Epidermal melanocyte (primary cell): ENCODE results near the gene ADGRG3.

ENCODE experiments used
- DNase-seq: peaks from one replicate; pipeline ENCODE4 v3.0.0; 2011; ENCODE audit warnings: low spot score; ENCODE audit not compliant: insufficient read length

Gene ADGRG3

DNA sequence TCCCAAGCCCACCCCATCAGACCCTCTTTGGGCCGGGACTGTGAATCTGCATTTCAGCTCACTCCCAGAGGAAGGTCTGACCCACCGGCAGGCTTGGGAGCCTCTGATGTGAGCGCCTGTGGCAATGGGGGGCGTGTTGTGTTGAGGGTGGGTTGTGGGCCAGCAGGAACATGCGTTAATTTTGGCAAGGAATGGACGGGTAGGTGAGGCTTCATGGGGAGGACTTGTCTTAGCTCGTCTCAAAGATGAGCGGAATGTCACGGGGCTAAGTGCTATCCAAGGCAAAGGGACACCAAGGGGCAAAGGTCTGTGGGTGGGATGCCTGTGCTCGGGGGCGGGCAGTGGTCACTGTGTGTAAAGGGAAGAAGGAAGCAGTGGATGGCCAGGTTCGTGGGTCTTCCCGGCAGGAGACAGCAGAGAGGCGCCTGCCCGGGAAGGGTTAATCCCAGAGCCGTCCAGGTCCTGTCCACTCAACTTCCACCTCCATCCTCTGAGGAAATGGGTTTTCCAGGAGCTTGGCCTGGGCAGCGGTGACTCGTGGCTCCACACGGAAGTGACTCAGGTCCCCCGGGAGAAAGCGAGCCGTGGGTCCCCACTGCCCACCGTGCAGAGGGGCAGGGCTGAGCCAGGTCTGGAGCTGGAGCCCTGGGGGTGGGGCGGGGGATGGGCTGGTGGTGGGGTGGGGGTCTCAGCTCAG, 22.3 kb upstream of the ADGRG3 start:
- DNase-seq, result no peak

DNA sequence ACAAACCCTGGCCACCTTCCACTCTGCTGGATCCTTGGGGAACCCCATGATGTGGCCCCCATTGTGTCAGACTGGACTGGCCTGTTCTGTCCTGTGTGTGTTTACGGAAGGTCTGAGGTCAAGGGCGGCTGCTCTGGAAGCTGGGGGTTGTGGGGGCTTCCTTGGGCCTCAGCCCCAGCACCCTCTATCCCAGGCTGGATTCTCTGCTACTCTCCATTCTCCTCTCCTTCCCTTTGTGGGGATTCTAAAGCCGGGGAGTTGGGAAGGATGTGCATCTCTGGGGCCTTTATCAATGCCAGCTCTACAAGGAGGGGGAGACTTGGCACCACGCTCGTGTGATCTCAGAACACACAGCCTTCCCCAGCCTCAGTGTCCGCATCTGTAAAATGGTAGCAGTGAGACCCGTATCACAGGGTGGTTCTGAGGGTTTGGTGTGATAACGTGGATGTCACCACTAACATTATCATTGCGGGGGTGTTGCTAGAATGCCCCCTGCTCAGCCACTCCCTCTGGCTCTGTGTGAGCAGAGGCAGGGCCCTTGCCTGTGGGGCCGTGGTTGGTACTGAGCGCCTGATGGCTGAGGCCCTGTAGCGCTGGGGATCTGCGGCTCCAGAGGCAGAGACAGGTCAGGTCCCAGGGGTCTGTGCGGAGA, 21.6 kb upstream of the ADGRG3 start:
- no peak for DNase-seq

DNA sequence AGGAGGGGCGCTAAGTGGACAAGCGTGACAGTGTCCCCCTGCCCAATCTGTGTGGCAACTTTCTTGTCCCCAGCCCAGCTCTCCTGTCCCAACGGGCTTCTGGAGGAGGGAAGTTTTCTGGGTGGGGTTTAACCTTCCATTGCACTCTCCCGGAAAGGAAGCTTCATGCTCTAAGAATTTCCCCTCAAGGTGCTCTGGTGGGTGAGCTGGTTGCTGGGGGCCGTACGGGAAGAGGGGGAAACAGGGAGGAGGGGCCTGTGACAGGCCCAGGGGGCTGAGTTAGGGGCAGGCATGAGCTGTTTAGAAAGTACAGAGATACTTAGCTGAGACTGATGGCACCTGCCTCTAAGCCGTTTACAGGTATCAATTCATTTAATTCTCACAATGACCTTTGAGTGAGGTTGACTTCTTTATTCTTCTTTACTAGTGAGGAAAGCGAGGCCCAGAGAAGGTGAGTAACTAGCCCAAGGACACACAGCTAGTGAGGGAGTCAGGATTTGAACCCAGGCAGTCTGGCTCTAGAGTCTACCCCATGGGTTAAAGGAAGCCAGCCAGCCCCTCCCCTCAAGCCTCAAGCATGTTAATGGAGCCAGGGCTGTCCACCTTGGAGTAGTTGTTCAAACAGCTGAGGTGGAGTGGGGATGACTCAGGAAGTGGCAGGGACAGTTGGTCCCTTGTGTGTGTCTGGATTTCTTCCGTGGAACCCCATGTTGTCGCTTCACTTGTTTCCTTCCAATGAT, 20.8 kb upstream of the ADGRG3 start:
- DNase-seq, result no peak

DNA sequence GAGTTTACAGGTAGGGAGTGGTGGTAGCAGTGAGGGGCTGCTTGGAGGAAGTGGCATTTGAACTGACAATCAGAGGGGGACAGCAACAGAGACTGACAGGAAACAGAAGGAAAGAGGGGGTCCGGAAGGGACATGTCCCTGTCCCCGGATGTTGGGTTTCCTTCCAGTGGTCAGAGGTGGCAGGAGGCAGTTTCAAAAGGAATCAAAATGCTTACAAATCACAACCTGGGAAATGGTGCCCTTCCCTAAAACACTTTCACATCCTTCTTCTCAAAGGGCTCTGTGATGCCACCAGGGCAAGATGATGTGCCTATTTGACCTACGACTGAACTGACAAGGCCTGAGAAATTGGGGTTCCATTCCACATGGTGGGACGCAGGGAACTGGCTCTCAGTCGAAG, 20.0 kb upstream of the ADGRG3 start:
- no peak for DNase-seq

DNA sequence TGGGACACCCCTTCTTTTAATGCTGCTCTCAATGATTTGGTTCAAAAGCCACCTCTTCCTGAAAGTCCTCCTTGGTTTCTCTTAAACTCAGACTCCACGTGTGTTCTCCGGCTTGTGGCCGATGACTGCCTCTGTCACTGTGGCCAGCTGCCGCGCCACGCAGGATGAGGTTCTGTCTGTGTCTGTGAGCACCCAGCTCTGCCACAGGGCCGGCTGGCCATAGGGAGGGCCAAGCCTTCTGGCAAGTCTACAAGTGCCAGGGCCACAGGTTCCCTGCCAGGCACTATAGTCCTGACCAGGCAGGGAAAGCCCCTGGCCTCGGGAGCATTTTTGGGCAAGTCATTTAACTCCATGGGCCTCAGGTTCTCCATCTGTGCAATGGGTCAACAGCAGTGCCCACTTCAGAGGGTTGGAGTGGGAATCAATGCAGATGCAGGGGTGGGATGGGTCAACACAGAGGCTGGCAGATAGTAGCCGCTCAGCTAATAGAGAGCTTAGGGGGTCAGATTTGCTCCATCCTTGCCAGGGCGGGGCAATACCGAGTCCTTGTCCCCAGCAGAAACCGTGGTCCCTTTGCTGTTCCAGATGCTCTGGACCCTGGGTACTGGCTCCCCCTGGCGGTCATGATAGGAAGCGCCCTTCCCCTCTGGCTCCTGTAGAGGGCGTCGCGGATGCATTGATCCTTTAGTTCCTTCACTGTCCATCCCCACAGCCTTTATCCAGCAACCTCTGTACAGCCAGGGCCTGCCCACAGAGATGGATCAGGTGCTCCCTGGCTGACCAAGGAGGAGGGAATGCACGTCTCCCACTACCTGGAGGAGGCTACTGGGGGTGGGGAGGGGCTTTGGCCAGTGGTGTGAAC, 19.3 kb upstream of the ADGRG3 start:
- peak; percentile 96 for DNase-seq

DNA sequence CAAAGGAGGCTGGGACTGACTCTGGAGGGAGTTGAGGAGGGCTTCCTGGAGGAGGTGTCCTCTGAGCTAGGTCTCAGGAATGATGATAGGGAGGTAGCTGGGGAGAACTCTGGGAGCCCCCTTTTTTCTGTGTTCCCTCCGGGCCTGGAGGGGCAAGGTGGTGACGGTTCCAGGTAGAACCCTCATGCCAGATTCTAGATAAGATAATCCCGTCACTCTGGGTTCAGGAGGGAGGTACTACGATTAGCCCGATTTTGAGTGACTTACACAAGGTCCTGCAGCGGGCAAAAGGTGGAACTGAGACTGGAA, 18.7 kb upstream of the ADGRG3 start:
- DNase-seq, result no peak

GRCh38 chr16:57649846-57650245, 18.3 kb upstream of the ADGRG3 start:
- DNase-seq, result no peak

DNA sequence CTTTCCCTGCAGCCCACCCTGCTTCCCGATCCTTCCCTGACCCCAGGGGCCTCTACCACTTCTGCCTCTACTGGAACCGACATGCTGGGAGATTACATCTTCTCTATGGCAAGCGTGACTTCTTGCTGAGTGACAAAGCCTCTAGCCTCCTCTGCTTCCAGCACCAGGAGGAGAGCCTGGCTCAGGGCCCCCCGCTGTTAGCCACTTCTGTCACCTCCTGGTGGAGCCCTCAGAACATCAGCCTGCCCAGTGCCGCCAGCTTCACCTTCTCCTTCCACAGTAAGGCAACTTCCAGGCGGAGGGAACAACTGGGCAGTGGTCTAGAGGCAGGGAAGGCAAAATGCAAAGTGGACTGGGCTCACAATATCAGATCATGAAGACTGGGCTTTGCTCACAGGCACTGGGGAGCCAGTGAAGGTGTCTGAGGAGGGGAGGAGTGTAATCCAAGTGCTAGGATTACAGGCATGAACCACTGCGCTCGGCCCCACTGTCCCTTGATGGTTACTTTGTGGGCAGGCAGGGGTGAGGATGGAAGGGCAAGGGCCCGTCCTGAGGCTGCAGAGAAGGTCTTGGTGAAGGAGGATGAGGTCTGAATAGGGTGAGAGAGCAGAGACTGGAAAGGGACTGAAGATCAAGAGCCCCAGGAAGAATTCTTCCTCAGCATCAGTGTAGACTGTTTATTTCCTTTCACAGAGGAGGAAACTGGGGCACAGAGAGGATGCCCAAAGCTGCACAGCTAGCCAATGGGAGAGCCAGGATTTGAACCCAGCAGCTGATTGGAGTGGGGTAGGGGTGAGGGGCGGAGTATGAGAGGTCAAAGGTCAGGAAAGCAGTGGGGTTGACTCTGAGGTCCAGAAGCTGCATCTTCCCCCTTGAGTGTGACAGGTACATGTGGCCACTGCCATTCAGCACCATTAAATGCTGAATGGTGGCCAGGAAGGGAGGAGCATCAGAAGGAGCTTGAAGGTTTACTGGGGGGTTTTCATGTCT, 16.5 kb upstream of the ADGRG3 start:
- no peak for DNase-seq

DNA sequence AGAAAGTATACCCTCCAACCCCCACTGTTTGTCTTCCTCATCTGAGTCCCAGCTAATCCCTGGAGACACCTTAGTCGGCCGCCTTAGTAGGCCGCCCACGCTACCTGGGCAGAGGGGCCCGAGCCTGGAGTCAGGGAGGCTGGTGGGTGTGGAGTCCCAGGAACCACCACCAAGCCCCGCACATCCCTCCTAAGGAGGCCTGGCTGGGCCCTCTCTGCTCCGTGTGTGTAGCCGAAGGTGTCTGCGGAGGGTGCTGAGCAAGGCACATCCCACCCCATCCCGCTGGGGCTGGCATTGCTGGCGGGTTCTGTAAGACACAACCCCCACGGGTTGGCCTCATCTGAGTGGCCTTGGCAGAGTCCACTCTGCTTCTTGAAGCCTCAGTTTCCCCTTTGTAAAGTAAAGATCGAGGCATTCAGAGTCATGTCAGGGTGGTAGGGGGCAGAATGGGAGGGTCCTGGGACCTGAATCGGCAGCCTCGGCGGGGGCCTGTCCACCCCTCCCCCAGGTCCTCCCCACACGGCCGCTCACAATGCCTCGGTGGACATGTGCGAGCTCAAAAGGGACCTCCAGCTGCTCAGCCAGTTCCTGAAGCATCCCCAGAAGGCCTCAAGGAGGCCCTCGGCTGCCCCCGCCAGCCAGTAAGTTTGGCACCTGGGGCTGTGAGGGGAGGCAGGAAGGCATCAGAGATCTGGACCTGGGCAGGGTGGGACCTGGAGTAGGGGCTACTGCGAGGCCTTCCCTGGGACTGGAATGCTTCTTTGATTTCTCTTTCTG, 15.2 kb upstream of the ADGRG3 start:
- no peak for DNase-seq

DNA sequence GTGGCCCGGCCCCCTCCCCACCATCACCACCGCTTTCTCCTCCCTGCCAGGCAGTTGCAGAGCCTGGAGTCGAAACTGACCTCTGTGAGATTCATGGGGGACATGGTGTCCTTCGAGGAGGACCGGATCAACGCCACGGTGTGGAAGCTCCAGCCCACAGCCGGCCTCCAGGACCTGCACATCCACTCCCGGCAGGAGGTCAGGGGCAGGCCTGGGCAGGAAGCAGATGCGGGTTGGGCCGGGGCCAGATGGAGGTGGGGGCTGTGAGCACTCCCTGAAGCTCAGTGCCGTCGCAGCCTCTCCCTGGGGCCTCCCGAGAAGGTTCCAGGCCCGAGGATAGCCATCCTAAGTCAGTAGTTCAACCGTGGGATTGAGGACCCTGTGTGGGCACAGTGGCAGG, 14.2 kb upstream of the ADGRG3 start:
- DNase-seq, result no peak

DNA sequence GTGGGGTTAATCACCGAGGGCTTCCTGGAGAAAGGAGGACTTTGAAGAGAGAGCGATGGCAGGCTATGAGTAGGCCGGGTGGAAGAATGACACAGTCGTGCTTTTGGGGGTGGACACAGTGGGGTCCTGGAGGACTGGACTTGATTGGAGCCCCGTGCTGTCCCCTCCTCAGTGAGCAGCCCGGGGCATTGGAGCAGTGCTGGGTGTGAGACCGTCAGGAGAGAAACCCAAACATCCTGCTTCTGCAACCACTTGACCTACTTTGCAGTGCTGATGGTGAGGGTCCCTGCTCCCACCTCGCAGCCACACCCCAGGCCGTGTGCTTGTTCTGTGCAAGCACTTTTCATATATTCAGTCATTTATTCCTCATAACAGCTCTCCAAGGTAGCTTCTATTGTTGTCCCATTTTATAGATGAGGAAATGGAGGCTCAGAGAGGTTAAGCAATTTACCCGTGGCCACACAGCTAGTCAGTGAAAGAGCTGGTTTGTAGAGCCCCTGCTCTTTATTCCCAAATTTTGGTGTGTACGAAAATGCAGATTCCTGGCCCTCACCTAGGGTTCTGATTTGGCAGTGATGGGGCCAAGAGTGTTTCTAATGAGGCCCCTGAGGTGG, 11.7 kb upstream of the ADGRG3 start:
- DNase-seq, result no peak

DNA sequence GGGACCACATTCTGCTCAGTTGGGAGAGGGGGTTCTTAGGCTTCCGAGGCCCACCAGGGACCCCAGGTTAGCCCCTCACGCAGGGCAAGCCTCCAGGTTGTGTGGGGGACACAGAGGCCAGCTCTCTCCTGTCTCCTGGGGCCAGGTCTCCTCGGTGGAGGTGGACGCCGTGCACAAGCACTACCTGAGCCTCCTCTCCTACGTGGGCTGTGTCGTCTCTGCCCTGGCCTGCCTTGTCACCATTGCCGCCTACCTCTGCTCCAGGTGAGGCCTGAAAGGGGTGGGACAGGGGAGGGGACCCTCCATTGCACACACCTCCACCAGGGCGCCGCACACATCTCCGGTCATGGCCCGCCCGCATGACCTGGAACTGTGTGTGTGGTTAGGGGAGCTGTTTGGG, 10.9 kb upstream of the ADGRG3 start:
- DNase-seq, result no peak

DNA sequence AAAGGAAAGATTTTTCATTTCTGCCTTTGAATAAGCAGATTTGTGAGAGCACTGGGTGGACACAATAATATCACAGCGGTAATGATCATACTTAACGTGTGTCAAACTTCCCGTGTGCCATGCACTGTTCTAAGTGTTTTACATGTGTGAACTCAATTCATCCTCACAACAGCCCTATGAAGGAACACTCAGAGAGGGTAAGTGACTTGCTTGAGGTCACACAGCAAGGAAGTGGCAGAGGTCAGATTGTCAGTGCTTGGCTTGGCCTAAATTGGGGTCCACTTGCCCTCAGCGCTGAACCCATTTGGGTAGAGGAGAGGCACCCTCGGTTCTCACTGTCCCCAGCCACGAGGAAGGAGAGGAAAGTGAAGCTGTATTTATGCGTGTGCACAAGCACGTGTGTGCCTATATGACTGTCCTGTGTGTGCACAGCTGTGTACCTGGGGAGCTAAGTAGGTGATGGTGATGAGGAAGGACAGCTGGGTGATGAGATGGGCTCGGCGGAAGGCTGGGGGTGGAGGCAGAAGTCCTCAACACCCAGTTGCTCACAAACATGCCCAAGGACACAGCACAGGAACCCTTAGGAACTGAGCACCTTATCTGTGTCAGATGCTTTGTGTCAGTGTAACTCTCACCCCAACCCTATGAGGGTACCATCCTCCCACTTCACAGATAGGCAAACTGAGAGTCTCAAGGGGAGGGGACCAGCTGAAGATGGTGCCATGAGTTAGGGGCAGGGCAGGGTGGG, 9.8 kb upstream of the ADGRG3 start:
- no peak for DNase-seq

- DNase-seq, result no peak
Observed at GRCh38 chr16:57658878-57659674, 9.0 kb upstream of the ADGRG3 start.

DNA sequence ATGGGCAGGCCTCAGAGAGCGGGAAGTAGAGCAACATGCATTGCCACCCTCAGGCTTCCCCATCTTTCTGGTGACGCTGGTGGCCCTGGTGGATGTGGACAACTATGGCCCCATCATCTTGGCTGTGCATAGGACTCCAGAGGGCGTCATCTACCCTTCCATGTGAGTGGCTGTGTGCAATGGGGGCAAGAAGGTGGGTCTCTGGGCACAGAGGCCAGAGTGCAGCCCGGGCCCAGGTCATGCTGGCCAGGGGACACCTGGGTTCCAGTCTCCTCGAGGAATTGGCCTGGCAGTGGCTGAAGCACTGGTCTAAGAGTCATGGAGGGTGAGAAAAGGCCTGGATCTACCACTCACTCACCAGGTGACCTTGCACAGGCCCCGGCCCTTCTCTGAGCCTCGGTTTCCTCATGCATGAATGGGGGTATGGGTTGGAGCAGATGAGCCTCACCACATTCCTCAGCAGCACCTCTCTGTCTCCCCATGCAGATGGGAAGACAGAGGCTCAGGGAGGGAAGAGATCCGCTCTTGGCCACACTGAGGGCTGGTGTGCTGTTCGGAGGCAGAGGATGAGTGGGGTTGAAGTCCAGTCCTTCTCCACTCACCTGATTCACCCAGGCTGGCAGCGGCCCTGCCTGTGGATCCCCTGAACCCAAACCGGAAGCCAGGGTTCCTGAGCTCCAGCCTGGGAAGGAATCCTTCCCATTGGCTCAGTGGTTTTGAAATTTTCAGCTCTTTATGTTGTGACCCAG, 7.2 kb upstream of the ADGRG3 start:
- no peak for DNase-seq

DNA sequence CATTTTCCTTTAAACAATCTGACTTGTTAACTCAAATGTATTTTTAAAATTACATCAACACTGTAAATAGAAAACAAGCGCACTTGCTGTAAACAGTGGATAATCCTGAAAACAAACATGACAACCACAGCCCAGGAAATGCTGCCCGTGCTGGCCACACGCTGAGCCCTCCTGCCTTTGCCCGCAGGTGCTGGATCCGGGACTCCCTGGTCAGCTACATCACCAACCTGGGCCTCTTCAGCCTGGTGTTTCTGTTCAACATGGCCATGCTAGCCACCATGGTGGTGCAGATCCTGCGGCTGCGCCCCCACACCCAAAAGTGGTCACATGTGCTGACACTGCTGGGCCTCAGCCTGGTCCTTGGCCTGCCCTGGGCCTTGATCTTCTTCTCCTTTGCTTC, 6.6 kb upstream of the ADGRG3 start:
- no peak for DNase-seq
